Neural cell (in vitro differentiated cells): ENCODE results near the gene RGR. TPM values are rescaled to one million over a fixed set of nuclear protein-coding genes. Genes with fewer than 3 reads are reported as not detected.

Experiments
- H2AFZ ChIP-seq: fragments of 200-600, 300-800 bp; sonication (generic), shearing (Covaris generic); 2 replicates; pipeline ENCODE4 v1.6.0; 2014; ENCODE audit warnings: low read depth, mild to moderate bottlenecking, antibody characterized with exemption, low read length, moderate library complexity
- H3F3A ChIP-seq: fragments of 200-600 bp; shearing (Covaris generic); 2 replicates; pipeline ENCODE4 v1.6.1; 2016; ENCODE audit warnings: mild to moderate bottlenecking, moderate library complexity, mixed read lengths, antibody characterized with exemption, low read length; ENCODE audit not compliant: insufficient read depth, poor library complexity, severe bottlenecking
- H3K27ac ChIP-seq: fragments of 200-600, 300-800 bp; sonication (generic), shearing (Covaris generic); 2 replicates; pipeline ENCODE4 v1.5.1; 2014; ENCODE audit warnings: mild to moderate bottlenecking, low read length, moderate library complexity
- H3K27me3 ChIP-seq: fragments of 300-800, 200-600 bp; sonication (generic), shearing (Covaris generic); 2 replicates; pipeline ENCODE4 v1.6.0; 2014; ENCODE audit warnings: mild to moderate bottlenecking, low read depth, low read length, moderate library complexity; ENCODE audit not compliant: insufficient read depth
- H3K36me3 ChIP-seq: fragments of 300-800, 200-600 bp; sonication (generic), shearing (Covaris generic); 2 replicates; pipeline ENCODE4 v1.5.1; 2014; ENCODE audit warnings: mild to moderate bottlenecking, antibody characterized with exemption, low read length, moderate library complexity; ENCODE audit not compliant: insufficient read depth
- H3K4me2 ChIP-seq: fragments of 300-800, 200-600 bp; sonication (generic), shearing (Covaris generic); 2 replicates; pipeline ENCODE4 v1.6.0; 2014; ENCODE audit warnings: mild to moderate bottlenecking, low read length
- H3K4me3 ChIP-seq: fragments of 300-800, 200-600 bp; sonication (generic), shearing (Covaris generic); 2 replicates; pipeline ENCODE4 v1.5.1; 2014; ENCODE audit warnings: mild to moderate bottlenecking, low read length, moderate library complexity
- H3K79me2 ChIP-seq: fragments of 200-600 bp; shearing (Covaris generic); replicated peaks from 2 replicates; pipeline ENCODE4 v1.6.0; 2014; ENCODE audit warnings: mild to moderate bottlenecking, low read length, moderate library complexity; ENCODE audit not compliant: insufficient read depth
- H3K9ac ChIP-seq: fragments of 300-800, 200-600 bp; sonication (generic), shearing (Covaris generic); 2 replicates; pipeline ENCODE4 v1.6.1; 2016; ENCODE audit warnings: mild to moderate bottlenecking, low read length, mixed read lengths
- H3K9me2 ChIP-seq: fragments of 200-600 bp; shearing (Covaris generic); 2 replicates; pipeline ENCODE4 v1.6.1; 2016; ENCODE audit warnings: mild to moderate bottlenecking, low read length, mixed read lengths; ENCODE audit not compliant: insufficient read depth
- H3K9me3 ChIP-seq: fragments of 200-600, 300-800 bp; sonication (generic), shearing (Covaris generic); 2 replicates; pipeline ENCODE4 v1.6.1; 2016; ENCODE audit warnings: mild to moderate bottlenecking, mixed run types, low read length, moderate library complexity, mixed read lengths
- H4K20me1 ChIP-seq: fragments of 200-600 bp; shearing (Covaris generic); 2 replicates; pipeline ENCODE4 v1.6.1; 2016; ENCODE audit warnings: mild to moderate bottlenecking, mixed run types; ENCODE audit not compliant: insufficient read depth
- CTCF ChIP-seq: fragments of 450-650 bp; IDR thresholded peaks from 2 replicates; pipeline ENCODE4 v1.5.1; 2014; ENCODE audit warnings: antibody characterized with exemption, mild to moderate bottlenecking, moderate library complexity; ENCODE audit not compliant: poor library complexity, severe bottlenecking
- EP300 ChIP-seq: fragments of 450-650 bp; conservative IDR thresholded peaks from 2 replicates; pipeline ENCODE4 v1.6.1; 2014; ENCODE audit warnings: antibody characterized with exemption, mild to moderate bottlenecking, moderate library complexity; ENCODE audit not compliant: poor library complexity, severe bottlenecking
- EZH2 ChIP-seq: fragments of 200-600, 300-800 bp; shearing (Covaris generic), sonication (generic); IDR thresholded peaks from 2 replicates; pipeline ENCODE4 v1.6.1; 2014; ENCODE audit warnings: antibody characterized with exemption, low read length, borderline replicate concordance, mild to moderate bottlenecking; ENCODE audit not compliant: insufficient read depth, poor library complexity, severe bottlenecking
- MXI1 ChIP-seq: fragments of 450-650 bp; conservative IDR thresholded peaks from 2 replicates; pipeline ENCODE4 v1.6.1; 2014; ENCODE audit warnings: antibody characterized with exemption, mild to moderate bottlenecking; ENCODE audit not compliant: poor library complexity, severe bottlenecking
- POLR2AphosphoS5 ChIP-seq: IDR thresholded peaks from 2 replicates; pipeline ENCODE4 v1.6.1; 2012
- RAD21 ChIP-seq: fragments of 450-650 bp; conservative IDR thresholded peaks from 2 replicates; pipeline ENCODE4 v1.6.1; 2014; ENCODE audit warnings: antibody characterized with exemption, mild to moderate bottlenecking, moderate library complexity
- REST ChIP-seq: IDR thresholded peaks from 2 replicates; pipeline ENCODE4 v1.6.1; 2012; ENCODE audit warnings: borderline replicate concordance
- SMC3 ChIP-seq: fragments of 450-650 bp; conservative IDR thresholded peaks from 2 replicates; pipeline ENCODE4 v1.6.1; 2014; ENCODE audit warnings: antibody characterized with exemption, mild to moderate bottlenecking, moderate library complexity; ENCODE audit not compliant: poor library complexity
- TAF1 ChIP-seq: IDR thresholded peaks from 2 replicates; pipeline ENCODE4 v1.6.1; 2012; ENCODE audit warnings: low read depth
- polyA plus RNA-seq: library from polyadenylated mRNA; depleted of rRNA; stranded (reverse); fragments of >200 nt; gene quantifications from 2 replicates; pipeline ENCODE4 v1.2.3, GENCODE V29; 2014

The RGR gene
- polyA plus RNA-seq, 1 donor from 2014 or later: not detected

- no peaks in the 10 kb centered on the region for H3K79me2 ChIP-seq
- H2AFZ ChIP-seq: no peak overlapping the region
- no peaks in the 10 kb centered on the region for H3K9me2 ChIP-seq
- no peaks in the 10 kb centered on the region for H3K9me3 ChIP-seq
- no peak overlapping the region for H3K4me3 ChIP-seq
- no peaks in the 10 kb centered on the region for H4K20me1 ChIP-seq
- H3K27me3 ChIP-seq: no peaks in the 10 kb centered on the region
- no peak overlapping the region for H3K27ac ChIP-seq
- H3K4me2 ChIP-seq: no peak overlapping the region
- no peak overlapping the region for H3K9ac ChIP-seq
- TF ChIP-seq CTCF: no peak
- no peak for TF ChIP-seq TAF1
- TF ChIP-seq MXI1: no peak
- TF ChIP-seq SMC3: no peak
- no peak for TF ChIP-seq EZH2
- TF ChIP-seq POLR2AphosphoS5: no peak
- TF ChIP-seq RAD21: no peak
- TF ChIP-seq EP300: no peak
- no peak for TF ChIP-seq REST
- H3F3A ChIP-seq: no peaks in the 10 kb centered on the region
- H3K36me3 ChIP-seq: no peaks in the 10 kb centered on the region
These were observed 8.1 kb upstream of the RGR start for GRCh38 chr10:84236807-84237198.

GRCh38 chr10:84237199-84238051 lies 7.4 kb upstream of the RGR start:
- no peaks in the 10 kb centered on the region for H4K20me1 ChIP-seq
- no peak overlapping the region for H3K27ac ChIP-seq
- H3K4me2 ChIP-seq: no peak overlapping the region
- no peak for TF ChIP-seq CTCF
- no peak for TF ChIP-seq REST
- no peak for TF ChIP-seq RAD21
- no peak for TF ChIP-seq EZH2
- TF ChIP-seq MXI1: no peak
- TF ChIP-seq SMC3: no peak
- no peak for TF ChIP-seq TAF1
- TF ChIP-seq POLR2AphosphoS5: no peak
- no peak for TF ChIP-seq EP300
- H3K9ac ChIP-seq: no peak overlapping the region
- no peaks in the 10 kb centered on the region for H3K9me2 ChIP-seq
- H3K9me3 ChIP-seq: no peaks in the 10 kb centered on the region
- no peak overlapping the region for H2AFZ ChIP-seq
- no peaks in the 10 kb centered on the region for H3K79me2 ChIP-seq
- no peaks in the 10 kb centered on the region for H3K27me3 ChIP-seq
- no peaks in the 10 kb centered on the region for H3F3A ChIP-seq
- H3K4me3 ChIP-seq: no peak overlapping the region
- no peaks in the 10 kb centered on the region for H3K36me3 ChIP-seq
